Fibroblast of lung (primary cell): ENCODE data around the gene HACD2. TPM values are rescaled to one million over a fixed set of nuclear protein-coding genes. Genes with fewer than 3 reads are reported as not detected.

Experiments
- DNase-seq, 2 donors: peaks; one replicate each; pipeline versions ENCODE4 v3.0.0 to v3.0.0-alpha.2; 2010; ENCODE audit warnings: low read depth in 2 of 2
- H2AFZ ChIP-seq: 2 replicates; pipeline ENCODE4 v1.5.1; 2012; ENCODE audit warnings: low read length, control low read depth, inconsistent platforms
- H3K27ac ChIP-seq: 2 replicates; pipeline ENCODE4 v1.5.1; 2011; ENCODE audit warnings: low read length, control low read depth; ENCODE audit not compliant: insufficient read depth
- H3K27me3 ChIP-seq: 2 replicates; pipeline ENCODE4 v1.5.1; 2011; ENCODE audit warnings: mild to moderate bottlenecking, low read length; ENCODE audit not compliant: control insufficient read depth, insufficient read depth
- H3K36me3 ChIP-seq: 2 replicates; pipeline ENCODE4 v1.5.1; 2011; ENCODE audit warnings: low read length; ENCODE audit not compliant: control insufficient read depth, insufficient read depth
- H3K4me1 ChIP-seq: 2 replicates; pipeline ENCODE4 v1.5.1; 2011; ENCODE audit warnings: low read length; ENCODE audit not compliant: control insufficient read depth, insufficient read depth; ENCODE audit errors: extremely low read depth
- H3K4me2 ChIP-seq: 2 replicates; pipeline ENCODE4 v1.5.1; 2011; ENCODE audit warnings: low read length, control low read depth; ENCODE audit not compliant: insufficient read depth; ENCODE audit errors: extremely low read depth
- H3K4me3 ChIP-seq, 4 experiments: fragments of 200-600 bp in 1 of 4; sonication (generic) in 1 of 4; replicated peaks in 1 of 4; 2 replicates each; pipeline ENCODE4 v1.5.1; 2011 to 2016; ENCODE audit warnings: low read length in 4 of 4, low read depth in 3 of 4, mild to moderate bottlenecking in 3 of 4, control low read depth in 2 of 4, inconsistent platforms in 1 of 4, mixed read lengths in 1 of 4; ENCODE audit not compliant: insufficient read depth in 1 of 4; ENCODE audit errors: control extremely low read depth in 1 of 4
- H3K79me2 ChIP-seq: 2 replicates; pipeline ENCODE4 v1.5.1; 2012; ENCODE audit warnings: mild to moderate bottlenecking, low read length, inconsistent platforms; ENCODE audit not compliant: control insufficient read depth, insufficient read depth
- H3K9ac ChIP-seq: 2 replicates; pipeline ENCODE4 v1.5.1; 2011; ENCODE audit warnings: mild to moderate bottlenecking, low read length, control low read depth; ENCODE audit not compliant: insufficient read depth
- H3K9me3 ChIP-seq: 2 replicates; pipeline ENCODE4 v1.5.1; 2012; ENCODE audit warnings: low read depth, low read length; ENCODE audit not compliant: control insufficient read depth, insufficient read depth
- H4K20me1 ChIP-seq: 2 replicates; pipeline ENCODE4 v1.5.1; 2011; ENCODE audit warnings: low read length; ENCODE audit not compliant: control insufficient read depth, insufficient read depth; ENCODE audit errors: extremely low read depth
- EZH2 ChIP-seq: IDR thresholded peaks from 2 replicates; pipeline ENCODE4 v1.5.1; 2012; ENCODE audit warnings: low read length, control low read depth, mild to moderate bottlenecking; ENCODE audit errors: missing control alignments
- polyA plus RNA-seq, 2 donors: library from polyadenylated mRNA; depleted of rRNA in 1 of 2; stranded (reverse) in 1 of 2; unstranded in 1 of 2; fragments of >200 nt; gene quantifications; 2 replicates each; pipeline ENCODE4 v1.2.1, GENCODE V29; 2011 to 2012; ENCODE audit warnings: missing spikeins in 1 of 2
- total RNA-seq: library from RNA; depleted of rRNA; stranded (reverse); fragments of >200 nt; gene quantifications from 2 replicates; pipeline ENCODE4 v1.2.1, GENCODE V29; 2014
- TF ChIP-seq, protein P1 (sequence below), 2 donors: IDR thresholded peaks in 1 of 2; conservative IDR thresholded peaks in 1 of 2; 1 replicate in 1 of 2; 2 replicates in 1 of 2; pipeline ENCODE4 v1.5.1; 2011 to 2012; ENCODE audit warnings: low read length in 2 of 2, control low read depth in 1 of 2, inconsistent platforms in 1 of 2, low read depth in 1 of 2, mild to moderate bottlenecking in 1 of 2

The HACD2 gene
- total and polyA plus RNA-seq, 2 donors (not counting 1 experiment from before 2014, with no cell fraction given) = 22.0 to 48.7 TPM

DNA sequence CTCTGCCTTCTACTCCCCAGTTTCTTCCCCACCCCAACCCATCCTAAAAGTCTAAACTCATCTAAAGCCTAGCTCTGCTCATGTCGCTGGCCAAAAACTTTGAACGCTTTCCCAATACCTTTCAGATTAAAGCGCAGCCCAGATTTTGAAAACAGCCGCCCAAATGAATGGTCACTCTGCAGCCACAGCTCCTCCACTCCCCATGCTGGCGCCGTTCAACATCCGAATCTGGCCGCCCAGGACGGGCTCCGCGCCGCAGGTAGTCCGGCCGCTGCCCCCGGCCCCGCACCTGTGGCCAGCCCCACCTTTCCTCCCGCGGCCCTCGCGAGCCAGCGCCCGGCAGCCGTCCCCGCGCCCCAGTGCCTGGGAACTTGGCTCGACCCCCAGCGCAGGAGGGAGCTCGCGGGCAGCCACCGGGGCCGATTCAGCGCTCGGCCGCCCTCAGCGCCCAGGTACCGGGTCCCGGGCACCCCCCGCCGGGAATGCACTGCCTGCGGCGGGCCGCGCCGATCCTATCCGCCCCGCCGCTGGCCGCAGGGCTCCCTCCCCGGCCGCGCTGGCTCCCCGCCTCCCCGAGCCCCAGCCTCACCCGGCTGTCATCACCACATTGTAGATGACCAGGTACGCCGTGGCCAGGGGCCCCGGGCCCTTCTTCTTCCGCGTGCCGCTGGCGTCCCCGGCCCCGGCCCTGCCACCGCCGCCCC, 417 bp downstream of the HACD2 start:
- TF ChIP-seq, protein P1, sequence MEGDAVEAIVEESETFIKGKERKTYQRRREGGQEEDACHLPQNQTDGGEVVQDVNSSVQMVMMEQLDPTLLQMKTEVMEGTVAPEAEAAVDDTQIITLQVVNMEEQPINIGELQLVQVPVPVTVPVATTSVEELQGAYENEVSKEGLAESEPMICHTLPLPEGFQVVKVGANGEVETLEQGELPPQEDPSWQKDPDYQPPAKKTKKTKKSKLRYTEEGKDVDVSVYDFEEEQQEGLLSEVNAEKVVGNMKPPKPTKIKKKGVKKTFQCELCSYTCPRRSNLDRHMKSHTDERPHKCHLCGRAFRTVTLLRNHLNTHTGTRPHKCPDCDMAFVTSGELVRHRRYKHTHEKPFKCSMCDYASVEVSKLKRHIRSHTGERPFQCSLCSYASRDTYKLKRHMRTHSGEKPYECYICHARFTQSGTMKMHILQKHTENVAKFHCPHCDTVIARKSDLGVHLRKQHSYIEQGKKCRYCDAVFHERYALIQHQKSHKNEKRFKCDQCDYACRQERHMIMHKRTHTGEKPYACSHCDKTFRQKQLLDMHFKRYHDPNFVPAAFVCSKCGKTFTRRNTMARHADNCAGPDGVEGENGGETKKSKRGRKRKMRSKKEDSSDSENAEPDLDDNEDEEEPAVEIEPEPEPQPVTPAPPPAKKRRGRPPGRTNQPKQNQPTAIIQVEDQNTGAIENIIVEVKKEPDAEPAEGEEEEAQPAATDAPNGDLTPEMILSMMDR (conservative IDR thresholded peaks at IDR 0.05 in 1 of 2, IDR thresholded peaks at IDR 0.05 in 1 of 2; ENCODE audit: low read depth in 1 of 2, low read length in 2 of 2) = no peak
- no peak for TF ChIP-seq EZH2
- Histone ChIP-seq H3K4me1 (no peaks in the 10 kb centered on the region), H3K36me3 (no peaks in the 10 kb centered on the region), H3K27ac (peak overlapping the region; percentile 9), H3K4me3 (peak overlapping the region; percentile 56 to 85 (median 79)), H3K27me3 (no peaks in the 10 kb centered on the region), H2AFZ (peak overlapping the region; percentile 38), H3K79me2 (peaks cover 8% of the 10 kb centered on the region), H4K20me1 (no peaks in the 10 kb centered on the region), H3K4me2 (peak overlapping the region; percentile 89), H3K9me3 (no peaks in the 10 kb centered on the region), H3K9ac (peak overlapping the region; percentile 60)
- DNase-seq = peak in 1 of 2 donors; percentile 21

GRCh38 chr3:123583561-123583960, 1.3 kb downstream of the HACD2 start:
- Histone ChIP-seq H2AFZ (no peak overlapping the region), H3K27me3 (no peaks in the 10 kb centered on the region), H3K36me3 (no peaks in the 10 kb centered on the region), H3K9me3 (no peaks in the 10 kb centered on the region), H3K79me2 (peaks cover 8% of the 10 kb centered on the region), H3K9ac (no peak overlapping the region), H3K4me2 (peak overlapping the region; percentile 89), H3K4me3 (peak overlapping the region; percentile 29 to 85 (median 68)), H3K4me1 (no peaks in the 10 kb centered on the region), H3K27ac (no peak overlapping the region), H4K20me1 (no peaks in the 10 kb centered on the region)
- no peak for DNase-seq
- TF ChIP-seq, protein P1 (conservative IDR thresholded peaks at IDR 0.05 in 1 of 2, IDR thresholded peaks at IDR 0.05 in 1 of 2; ENCODE audit: low read depth in 1 of 2, low read length in 2 of 2) = no peak
- no peak for TF ChIP-seq EZH2

DNA sequence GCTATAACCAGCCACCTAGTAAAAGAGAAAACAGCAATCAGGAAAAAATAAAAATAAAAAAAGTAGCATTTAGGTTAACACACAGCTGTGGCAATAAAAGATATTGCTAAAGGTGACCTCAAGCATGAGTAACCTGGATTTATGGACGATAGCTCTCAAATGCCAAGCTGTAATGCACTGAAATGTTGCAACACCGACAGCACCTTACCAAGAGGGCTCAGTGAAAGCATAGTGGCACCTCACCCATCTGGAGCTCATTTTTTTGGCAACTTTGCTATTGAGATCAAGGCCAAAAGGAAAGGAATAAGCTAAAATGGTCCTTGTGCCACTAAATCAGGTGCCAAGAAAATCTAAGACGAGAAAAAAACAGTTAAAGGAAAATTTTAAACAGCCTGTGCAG, 2.5 kb downstream of the HACD2 start:
- Histone ChIP-seq H3K27ac (no peak overlapping the region), H3K36me3 (no peaks in the 10 kb centered on the region), H3K79me2 (peaks cover 8% of the 10 kb centered on the region), H4K20me1 (no peaks in the 10 kb centered on the region), H3K27me3 (no peaks in the 10 kb centered on the region), H3K4me2 (no peak overlapping the region), H3K4me3 (no peak overlapping the region), H3K9me3 (no peaks in the 10 kb centered on the region), H3K9ac (no peak overlapping the region), H3K4me1 (no peaks in the 10 kb centered on the region), H2AFZ (no peak overlapping the region)
- no peak for DNase-seq
- TF ChIP-seq EZH2 = no peak
- TF ChIP-seq, protein P1 (conservative IDR thresholded peaks at IDR 0.05 in 1 of 2, IDR thresholded peaks at IDR 0.05 in 1 of 2; ENCODE audit: low read depth in 1 of 2, low read length in 2 of 2) = no peak
